HEK293 (cell line): ENCODE data around the gene MKNK2.

Experiments used
- CTCF ChIA-PET: fragments of 350-600 bp; formaldehyde crosslinking; extraction: SDS; loops from one replicate; lab custom pipeline; 2021; ENCODE audit warnings: antibody characterized with exemption; lab: Yijun Ruan, JAX
- POLR2A ChIA-PET: fragments of 300-600 bp; formaldehyde crosslinking; extraction: SDS; loops from one replicate; lab custom pipeline; 2020; ENCODE audit warnings: antibody characterized with exemption, inconsistent platforms; lab: Yijun Ruan, JAX
- H3K27ac ChIP-seq: fragments of 200-500 bp; sonication (Bioruptor generic); 2 replicates; pipeline ENCODE4 v1.5.1; 2014; ENCODE audit warnings: low read depth, low read length, control low read depth, inconsistent platforms; ENCODE audit errors: extremely low read depth
- H3K36me3 ChIP-seq, 2 experiments: fragments of 200-500 bp in 1 of 2; sonication (Bioruptor generic) in 1 of 2; 1 replicate in 1 of 2; 2 replicates in 1 of 2; pipeline ENCODE4 v1.5.1; 2014 to 2017; ENCODE audit warnings: inconsistent platforms in 2 of 2, low read length in 2 of 2; ENCODE audit not compliant: control insufficient read depth in 2 of 2, insufficient read depth in 1 of 2
- H3K4me1 ChIP-seq: fragments of 200-500 bp; sonication (Bioruptor generic); 2 replicates; pipeline ENCODE4 v1.5.1; 2014; ENCODE audit warnings: mild to moderate bottlenecking, low read length, inconsistent platforms; ENCODE audit not compliant: control insufficient read depth, insufficient read depth
- H3K4me3 ChIP-seq: 2 replicates; pipeline ENCODE4 v1.5.1; 2011; ENCODE audit warnings: low read depth, mild to moderate bottlenecking, control low read depth, low read length, moderate library complexity
- H3K9me3 ChIP-seq: fragments of 200-500 bp; sonication (Bioruptor generic); 2 replicates; pipeline ENCODE4 v1.5.1; 2014; ENCODE audit warnings: low read depth, low read length, inconsistent platforms; ENCODE audit not compliant: control insufficient read depth, insufficient read depth
- BCL11B ChIP-seq: fragments of 450-650 bp; formaldehyde crosslinking; IDR thresholded peaks from 2 replicates; pipeline ENCODE4 v1.5.1; 2016; ENCODE audit warnings: low read depth, missing biosample characterization, missing genetic modification characterization
- EGR2 ChIP-seq: fragments of 450-650 bp; formaldehyde crosslinking; IDR thresholded peaks from 2 replicates; pipeline ENCODE4 v1.5.1; 2016; ENCODE audit warnings: low read depth, missing biosample characterization, missing genetic modification characterization
- KLF1 ChIP-seq: fragments of 450-650 bp; formaldehyde crosslinking; IDR thresholded peaks from 2 replicates; pipeline ENCODE4 v1.5.1; 2016; ENCODE audit warnings: missing biosample characterization, missing genetic modification characterization
- MZF1 ChIP-seq: fragments of 450-650 bp; formaldehyde crosslinking; IDR thresholded peaks from 2 replicates; pipeline ENCODE4 v1.5.1; 2017; ENCODE audit warnings: missing biosample characterization, missing genetic modification characterization, borderline replicate concordance
- OVOL3 ChIP-seq: fragments of 450-650 bp; formaldehyde crosslinking; IDR thresholded peaks from 2 replicates; pipeline ENCODE4 v1.5.1; 2016; ENCODE audit warnings: missing biosample characterization, missing genetic modification characterization
- ZBTB17 ChIP-seq: fragments of 450-650 bp; formaldehyde crosslinking; IDR thresholded peaks from 2 replicates; pipeline ENCODE4 v1.5.1; 2016; ENCODE audit warnings: missing biosample characterization, missing genetic modification characterization
- ZEB2 ChIP-seq: fragments of 450-650 bp; formaldehyde crosslinking; IDR thresholded peaks from 2 replicates; pipeline ENCODE4 v1.5.1; 2016; ENCODE audit warnings: missing biosample characterization, missing genetic modification characterization
- ZFHX2 ChIP-seq: fragments of 450-650 bp; formaldehyde crosslinking; conservative IDR thresholded peaks from 2 replicates; pipeline ENCODE4 v1.5.1; 2016; ENCODE audit warnings: missing biosample characterization, missing genetic modification characterization
- ZNF248 ChIP-seq: fragments of 450-650 bp; formaldehyde crosslinking; IDR thresholded peaks from 2 replicates; pipeline ENCODE4 v1.5.1; 2017; ENCODE audit warnings: missing biosample characterization, missing genetic modification characterization
- ZNF324 ChIP-seq: fragments of 450-650 bp; formaldehyde crosslinking; IDR thresholded peaks from 2 replicates; pipeline ENCODE4 v1.5.1; 2016; ENCODE audit warnings: missing biosample characterization, missing genetic modification characterization
- ZNF354C ChIP-seq: fragments of 450-650 bp; formaldehyde crosslinking; IDR thresholded peaks from 2 replicates; pipeline ENCODE4 v1.5.1; 2016; ENCODE audit warnings: missing biosample characterization, missing genetic modification characterization, low read depth, borderline replicate concordance
- ZNF423 ChIP-seq: fragments of 450-650 bp; formaldehyde crosslinking; IDR thresholded peaks from 2 replicates; pipeline ENCODE4 v1.5.1; 2016; ENCODE audit warnings: missing biosample characterization, missing genetic modification characterization
- TF ChIP-seq, protein P1 (sequence below): fragments of 450-650 bp; formaldehyde crosslinking; IDR thresholded peaks from 2 replicates; pipeline ENCODE4 v1.5.1; 2016; ENCODE audit warnings: missing biosample characterization, missing genetic modification characterization
- TF ChIP-seq, protein P2 (sequence below): fragments of 450-650 bp; IDR thresholded peaks from 2 replicates; pipeline ENCODE4 v1.5.1; 2018; ENCODE audit warnings: missing biosample characterization, mild to moderate bottlenecking, missing genetic modification characterization
- TF ChIP-seq, protein P3 (sequence below): fragments of 450-650 bp; formaldehyde crosslinking; IDR thresholded peaks from 2 replicates; pipeline ENCODE4 v1.5.1; 2016; ENCODE audit warnings: missing biosample characterization, missing genetic modification characterization

MKNK2 gene

GRCh38 chr19:2049741-2050348, 1.2 kb downstream of the MKNK2 start (continued):
- TF ChIP-seq, protein P1, sequence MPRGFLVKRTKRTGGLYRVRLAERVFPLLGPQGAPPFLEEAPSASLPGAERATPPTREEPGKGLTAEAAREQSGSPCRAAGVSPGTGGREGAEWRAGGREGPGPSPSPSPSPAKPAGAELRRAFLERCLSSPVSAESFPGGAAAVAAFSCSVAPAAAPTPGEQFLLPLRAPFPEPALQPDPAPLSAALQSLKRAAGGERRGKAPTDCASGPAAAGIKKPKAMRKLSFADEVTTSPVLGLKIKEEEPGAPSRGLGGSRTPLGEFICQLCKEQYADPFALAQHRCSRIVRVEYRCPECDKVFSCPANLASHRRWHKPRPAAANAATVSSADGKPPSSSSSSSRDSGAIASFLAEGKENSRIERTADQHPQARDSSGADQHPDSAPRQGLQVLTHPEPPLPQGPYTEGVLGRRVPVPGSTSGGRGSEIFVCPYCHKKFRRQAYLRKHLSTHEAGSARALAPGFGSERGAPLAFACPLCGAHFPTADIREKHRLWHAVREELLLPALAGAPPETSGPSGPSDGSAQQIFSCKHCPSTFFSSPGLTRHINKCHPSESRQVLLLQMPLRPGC (tag by site-specific recombination) = no peak; the same call in 1 of the 2 replicates
- peak; percentile 89 for TF ChIP-seq ZEB2 (tag by site-specific recombination)
- TF ChIP-seq ZNF423 (tag by site-specific recombination) = peak; percentile 67; the same call in 1 of the 2 replicates
- TF ChIP-seq, protein P2, sequence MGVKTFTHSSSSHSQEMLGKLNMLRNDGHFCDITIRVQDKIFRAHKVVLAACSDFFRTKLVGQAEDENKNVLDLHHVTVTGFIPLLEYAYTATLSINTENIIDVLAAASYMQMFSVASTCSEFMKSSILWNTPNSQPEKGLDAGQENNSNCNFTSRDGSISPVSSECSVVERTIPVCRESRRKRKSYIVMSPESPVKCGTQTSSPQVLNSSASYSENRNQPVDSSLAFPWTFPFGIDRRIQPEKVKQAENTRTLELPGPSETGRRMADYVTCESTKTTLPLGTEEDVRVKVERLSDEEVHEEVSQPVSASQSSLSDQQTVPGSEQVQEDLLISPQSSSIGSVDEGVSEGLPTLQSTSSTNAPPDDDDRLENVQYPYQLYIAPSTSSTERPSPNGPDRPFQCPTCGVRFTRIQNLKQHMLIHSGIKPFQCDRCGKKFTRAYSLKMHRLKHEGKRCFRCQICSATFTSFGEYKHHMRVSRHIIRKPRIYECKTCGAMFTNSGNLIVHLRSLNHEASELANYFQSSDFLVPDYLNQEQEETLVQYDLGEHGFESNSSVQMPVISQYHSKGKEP = peak; percentile 7; the same call in 1 of the 2 replicates
- peak; percentile 17; the same call in 1 of the 2 replicates for TF ChIP-seq ZBTB17 (tag by site-specific recombination)

DNA sequence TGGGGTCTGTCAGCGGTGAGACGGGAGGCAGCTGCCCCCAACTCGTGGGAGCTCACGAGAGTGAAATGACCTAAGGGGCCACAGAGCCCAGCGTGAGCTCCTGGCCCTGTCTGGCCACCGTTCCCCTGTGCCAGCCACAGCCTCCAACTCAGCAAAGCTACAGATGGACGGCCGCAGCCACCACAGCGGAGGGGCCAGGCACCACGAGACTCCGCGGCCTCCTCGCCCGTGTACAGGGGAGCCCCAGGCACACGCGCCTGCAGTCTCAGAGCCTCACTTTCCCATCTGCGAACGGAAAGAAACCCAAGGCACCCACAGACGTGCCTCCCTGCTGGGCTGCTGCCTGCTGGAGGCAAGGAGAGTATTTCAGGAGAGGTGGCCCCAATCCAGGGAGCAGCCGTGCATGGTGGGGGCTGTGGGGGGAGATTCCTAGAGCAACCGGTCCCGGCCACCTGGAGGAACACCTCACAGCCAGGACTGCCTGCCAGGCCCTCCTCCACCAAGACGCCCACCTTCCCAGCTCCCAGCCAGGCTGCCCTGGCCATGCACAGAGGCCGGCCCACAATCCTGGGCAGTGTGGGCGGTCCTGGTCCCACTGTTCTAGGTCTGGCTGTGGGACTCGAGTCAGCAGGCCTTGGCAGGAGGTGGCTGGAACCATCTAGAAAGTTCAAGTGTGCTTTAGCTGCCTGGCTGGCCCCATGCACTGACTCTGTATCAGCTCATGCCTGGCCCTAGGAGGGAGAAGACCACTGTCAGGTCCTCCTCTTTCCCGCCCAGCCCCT, 1.9 kb downstream of the MKNK2 start:
- POLR2A ChIA-PET = interaction anchor here (0.7 to 3.5 kb wide), 6 partner anchors 10 to 173 kb away, joined by 3 to 17 read pairs (median 4); no protein-coding TSS in a partner anchor
- Histone ChIP-seq H3K4me1 (peaks cover 3% of the 10 kb centered on the region; the same call in 1 of the 2 replicates), H3K4me3 (peak overlapping the region; percentile 55), H3K36me3 (peaks cover 0 to 48% of the 10 kb centered on the region in 2 experiments; a peak in 1 of 3 replicates)
- CTCF ChIA-PET = interaction anchor here (0.6 to 0.7 kb wide), 2 partner anchors 29 to 120 kb away, joined by 3 to 4 read pairs; no protein-coding TSS in a partner anchor
- TF ChIP-seq MZF1 (no peak), ZNF248 (tag by site-specific recombination) (no peak), EGR2 (tag by site-specific recombination) (peak; percentile 93), ZNF324 (tag by site-specific recombination) (no peak), OVOL3 (no peak), ZFHX2 (tag by site-specific recombination) (peak; percentile 97), ZNF354C (no peak)
- TF ChIP-seq, protein P3, sequence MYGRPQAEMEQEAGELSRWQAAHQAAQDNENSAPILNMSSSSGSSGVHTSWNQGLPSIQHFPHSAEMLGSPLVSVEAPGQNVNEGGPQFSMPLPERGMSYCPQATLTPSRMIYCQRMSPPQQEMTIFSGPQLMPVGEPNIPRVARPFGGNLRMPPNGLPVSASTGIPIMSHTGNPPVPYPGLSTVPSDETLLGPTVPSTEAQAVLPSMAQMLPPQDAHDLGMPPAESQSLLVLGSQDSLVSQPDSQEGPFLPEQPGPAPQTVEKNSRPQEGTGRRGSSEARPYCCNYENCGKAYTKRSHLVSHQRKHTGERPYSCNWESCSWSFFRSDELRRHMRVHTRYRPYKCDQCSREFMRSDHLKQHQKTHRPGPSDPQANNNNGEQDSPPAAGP (tag by site-specific recombination) = no peak
- TF ChIP-seq, all 188 proteins: peak for 2
- no peaks in the 10 kb centered on the region for H3K9me3 ChIP-seq
- H3K27ac ChIP-seq = peak overlapping the region; percentile 47; the same call in 1 of the 2 replicates

GRCh38 chr19:2048104-2048958, 2.7 kb downstream of the MKNK2 start:
- Histone ChIP-seq H3K27ac (no peak overlapping the region), H3K9me3 (no peaks in the 10 kb centered on the region), H3K36me3 (peaks cover 0 to 50% of the 10 kb centered on the region in 2 experiments; a peak in 2 of 3 replicates), H3K4me3 (no peak overlapping the region), H3K4me1 (peaks cover 3% of the 10 kb centered on the region; the same call in 1 of the 2 replicates)
- POLR2A ChIA-PET = interaction anchor here (0.6 to 3.5 kb wide), 6 partner anchors 11 to 172 kb away, joined by 3 to 17 read pairs (median 4); no protein-coding TSS in a partner anchor
- TF ChIP-seq, protein P1 (tag by site-specific recombination) = no peak
- TF ChIP-seq BCL11B (tag by site-specific recombination) (peak; percentile 69; the same call in 1 of the 2 replicates), KLF1 (0 out of 2 replicates have a peak, but pooled peaks have one; percentile 27)
- CTCF ChIA-PET = interaction anchor here (0.6 kb wide), 1 partner anchor 442 kb away, joined by 3 read pairs; no protein-coding TSS in a partner anchor
